OCI-LY1 (cell line): ENCODE results near the gene ART3.
"Not testable (repeated sequence)": the region's sequence is repeated elsewhere in the genome, so short reads cannot be mapped to it uniquely, and the experiment has no call there.

ENCODE experiments used
- EZH2 ChIP-seq: fragments of 200-600 bp; sonication (generic), shearing (Covaris generic); IDR thresholded peaks from 2 replicates; pipeline ENCODE4 v1.8.0; 2017; ENCODE audit warnings: borderline replicate concordance, mixed run types, mild to moderate bottlenecking, antibody characterized with exemption, low read length, moderate library complexity, mixed read lengths
- TF ChIP-seq, protein P1 (sequence below): fragments of 200-600 bp; sonication (generic), shearing (Covaris generic); IDR thresholded peaks from 2 replicates; pipeline ENCODE4 v1.5.1; 2017; ENCODE audit warnings: mild to moderate bottlenecking, antibody characterized with exemption, low read length, moderate library complexity, mixed read lengths

DNA sequence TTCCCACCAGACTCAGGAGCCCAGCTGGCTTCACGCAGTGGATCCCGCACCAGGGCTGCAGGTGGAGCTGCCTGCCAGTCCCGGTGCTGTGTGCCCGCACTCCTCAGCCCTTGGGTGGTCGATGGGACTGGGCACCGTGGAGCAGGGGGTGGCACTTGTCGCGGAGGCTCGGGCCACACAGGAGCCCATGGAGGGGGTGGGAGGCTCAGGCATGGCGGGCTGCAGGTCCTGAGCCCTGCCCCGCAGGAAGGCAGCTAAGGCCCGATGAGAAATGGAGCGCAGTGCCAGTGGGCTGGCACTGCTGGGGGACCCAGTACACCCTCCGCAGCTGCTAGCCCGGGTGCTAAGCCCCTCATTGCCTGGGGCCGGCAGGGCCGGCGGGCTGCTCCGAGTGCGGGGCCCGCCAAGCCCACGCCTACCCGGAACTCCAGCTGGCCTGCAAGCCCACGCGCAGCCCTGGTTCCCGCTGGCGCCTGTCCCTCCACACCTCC lies 23.9 kb upstream of the ART3 start:
- TF ChIP-seq, protein P1, sequence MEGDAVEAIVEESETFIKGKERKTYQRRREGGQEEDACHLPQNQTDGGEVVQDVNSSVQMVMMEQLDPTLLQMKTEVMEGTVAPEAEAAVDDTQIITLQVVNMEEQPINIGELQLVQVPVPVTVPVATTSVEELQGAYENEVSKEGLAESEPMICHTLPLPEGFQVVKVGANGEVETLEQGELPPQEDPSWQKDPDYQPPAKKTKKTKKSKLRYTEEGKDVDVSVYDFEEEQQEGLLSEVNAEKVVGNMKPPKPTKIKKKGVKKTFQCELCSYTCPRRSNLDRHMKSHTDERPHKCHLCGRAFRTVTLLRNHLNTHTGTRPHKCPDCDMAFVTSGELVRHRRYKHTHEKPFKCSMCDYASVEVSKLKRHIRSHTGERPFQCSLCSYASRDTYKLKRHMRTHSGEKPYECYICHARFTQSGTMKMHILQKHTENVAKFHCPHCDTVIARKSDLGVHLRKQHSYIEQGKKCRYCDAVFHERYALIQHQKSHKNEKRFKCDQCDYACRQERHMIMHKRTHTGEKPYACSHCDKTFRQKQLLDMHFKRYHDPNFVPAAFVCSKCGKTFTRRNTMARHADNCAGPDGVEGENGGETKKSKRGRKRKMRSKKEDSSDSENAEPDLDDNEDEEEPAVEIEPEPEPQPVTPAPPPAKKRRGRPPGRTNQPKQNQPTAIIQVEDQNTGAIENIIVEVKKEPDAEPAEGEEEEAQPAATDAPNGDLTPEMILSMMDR = not testable (repeated sequence)
- not testable (repeated sequence) for TF ChIP-seq EZH2
